HepG2 (cell line): ENCODE measurements around the gene TEX261. TPM values are rescaled to one million over a fixed set of nuclear protein-coding genes. Genes with fewer than 3 reads are reported as not detected.

Experiments used
- FOXC1 ChIP-seq: sonication (generic); formaldehyde crosslinking; IDR thresholded peaks from 2 replicates; pipeline ENCODE4 v1.8.0; 2022; ENCODE audit warnings: mild to moderate bottlenecking, missing genetic modification reagents, borderline replicate concordance
- HNRNPH1 ChIP-seq: fragments of 200-400 bp; formaldehyde crosslinking; optimal IDR thresholded peaks from 2 replicates; pipeline ENCODE3; 2017; ENCODE audit warnings: mild to moderate bottlenecking, low read depth, low read length
- MED13 ChIP-seq: sonication (generic); formaldehyde crosslinking; IDR thresholded peaks from 2 replicates; pipeline ENCODE4 v1.5.0; 2020; ENCODE audit warnings: missing genetic modification reagents
- MEIS1 ChIP-seq: sonication (generic); formaldehyde crosslinking; IDR thresholded peaks from 2 replicates; pipeline ENCODE4 v1.9.0; 2021; ENCODE audit warnings: mild to moderate bottlenecking, missing genetic modification reagents, moderate library complexity, borderline replicate concordance
- NFKBIZ ChIP-seq: IDR thresholded peaks from 2 replicates; pipeline ENCODE4 v1.6.1; 2018; ENCODE audit warnings: missing genetic modification reagents, missing compliant biosample characterization
- NR2F6 ChIP-seq, 2 experiments: IDR thresholded peaks; 2 replicates each; pipeline ENCODE4 v1.6.1; 2016; ENCODE audit warnings: antibody characterized with exemption in 1 of 2, mild to moderate bottlenecking in 1 of 2
- RFX3 ChIP-seq: IDR thresholded peaks from 2 replicates; pipeline ENCODE4 v1.6.1; 2016; ENCODE audit warnings: missing biosample characterization, missing genetic modification reagents
- SP140L ChIP-seq: sonication (generic); formaldehyde crosslinking; IDR thresholded peaks from 2 replicates; pipeline ENCODE4 v1.4.0; 2020; ENCODE audit warnings: missing genetic modification reagents, borderline replicate concordance
- SP4 ChIP-seq: sonication (generic); formaldehyde crosslinking; IDR thresholded peaks from 2 replicates; pipeline ENCODE4 v1.8.1; 2023; ENCODE audit warnings: mild to moderate bottlenecking, missing genetic modification reagents
- TEAD2 ChIP-seq: sonication (generic); formaldehyde crosslinking; IDR thresholded peaks from 2 replicates; pipeline ENCODE4 v1.9.0; 2021; ENCODE audit warnings: missing genetic modification reagents
- YEATS4 ChIP-seq: sonication (generic); formaldehyde crosslinking; IDR thresholded peaks from 2 replicates; pipeline ENCODE4 v1.4.0; 2020; ENCODE audit warnings: missing genetic modification reagents, borderline replicate concordance
- ZBTB26 ChIP-seq: IDR thresholded peaks from 2 replicates; pipeline ENCODE4 v1.6.1; 2016; ENCODE audit warnings: missing compliant biosample characterization, missing genetic modification reagents, borderline replicate concordance
- ZNF556 ChIP-seq: sonication (generic); formaldehyde crosslinking; IDR thresholded peaks from 2 replicates; pipeline ENCODE4 v1.4.0; 2020; ENCODE audit warnings: mild to moderate bottlenecking, missing genetic modification reagents, borderline replicate concordance
- ZNF609 ChIP-seq: sonication (generic); formaldehyde crosslinking; IDR thresholded peaks from 2 replicates; pipeline ENCODE4 v1.4.0; 2020; ENCODE audit warnings: mild to moderate bottlenecking, missing genetic modification reagents, borderline replicate concordance
- ZNF713 ChIP-seq: sonication (generic); formaldehyde crosslinking; IDR thresholded peaks from 2 replicates; pipeline ENCODE4 v1.4.0; 2020; ENCODE audit warnings: mild to moderate bottlenecking, missing genetic modification reagents
- ZNF776 ChIP-seq: sonication (generic); formaldehyde crosslinking; IDR thresholded peaks from 2 replicates; pipeline ENCODE4 v1.4.0; 2020; ENCODE audit warnings: mild to moderate bottlenecking, missing genetic modification reagents
- ZNF780A ChIP-seq: sonication (generic); formaldehyde crosslinking; IDR thresholded peaks from 2 replicates; pipeline ENCODE4 v1.8.0; 2022; ENCODE audit warnings: mild to moderate bottlenecking, missing genetic modification reagents, moderate library complexity
- ZSCAN29 ChIP-seq: sonication (generic); formaldehyde crosslinking; conservative IDR thresholded peaks from 2 replicates; pipeline ENCODE4 v1.4.0; 2020; ENCODE audit warnings: mild to moderate bottlenecking, missing genetic modification reagents
- polyA plus RNA-seq, 8 experiments: library from polyadenylated mRNA; depleted of rRNA in 3 of 8; stranded (reverse) in 7 of 8; unstranded in 1 of 8; fragments of >200 nt; fragmentation: Illumina TruSeq in 4 of 8; extraction: Trizol in 4 of 8; gene quantifications; 2 replicates each; pipeline versions ENCODE4 v1.2.1 to v1.2.3, GENCODE V29; 2011 to 2016; ENCODE audit warnings: low read depth in 4 of 8, missing spikeins in 1 of 8, mixed read lengths in 1 of 8; ENCODE audit not compliant: insufficient read depth in 1 of 8
- total RNA-seq, 5 experiments: library from RNA; depleted of rRNA; stranded (reverse); fragments of >200 nt; fragmentation: Illumina TruSeq; extraction: Trizol; gene quantifications; 2 replicates each; pipeline ENCODE4 v1.2.3, GENCODE V29; 2016; ENCODE audit warnings: low read depth in 1 of 5
- TF ChIP-seq, protein P1 (sequence below): fragments of 450-650 bp; IDR thresholded peaks from 2 replicates; pipeline ENCODE4 v1.6.1; 2017
- TF ChIP-seq, protein P2 (sequence below): sonication (generic); formaldehyde crosslinking; IDR thresholded peaks from 2 replicates; pipeline ENCODE4 v1.5.1; 2020; ENCODE audit warnings: missing genetic modification reagents, mild to moderate bottlenecking, borderline replicate concordance

TEX261 gene
- total and polyA plus RNA-seq, 2 of the 13 experiments (the other 11 are each of a cell fraction or from before 2014, with no cell fraction given) = 43.8 to 78.7 TPM

- TF ChIP-seq SP4 (CRISPR knock-in tag) (peak; percentile 46; the same call in 1 of the 2 replicates), ZNF713 (CRISPR knock-in tag) (no peak), NFKBIZ (CRISPR knock-in tag) (no peak), HNRNPH1 (no peak), ZNF556 (CRISPR knock-in tag) (no peak), FOXC1 (CRISPR knock-in tag) (0 out of 2 replicates have a peak, but pooled peaks have one; percentile 9), SP140L (no peak), ZNF780A (CRISPR knock-in tag) (no peak), MED13 (CRISPR knock-in tag) (no peak), MEIS1 (no peak), RFX3 (CRISPR knock-in tag) (no peak), ZNF776 (CRISPR knock-in tag) (no peak), YEATS4 (CRISPR knock-in tag) (no peak), ZSCAN29 (CRISPR knock-in tag) (0 out of 2 replicates have a peak, but pooled peaks have one; percentile 23), NR2F6 (IDR thresholded peaks at IDR 0.05) (no peak), NR2F6 (CRISPR knock-in tag; IDR thresholded peaks at IDR 0.05) (peak; percentile 24; the same call in 1 of the 2 replicates), TEAD2 (CRISPR knock-in tag) (no peak), ZNF609 (CRISPR knock-in tag) (no peak; the same call in 1 of the 2 replicates), ZBTB26 (no peak)
- TF ChIP-seq, protein P1, sequence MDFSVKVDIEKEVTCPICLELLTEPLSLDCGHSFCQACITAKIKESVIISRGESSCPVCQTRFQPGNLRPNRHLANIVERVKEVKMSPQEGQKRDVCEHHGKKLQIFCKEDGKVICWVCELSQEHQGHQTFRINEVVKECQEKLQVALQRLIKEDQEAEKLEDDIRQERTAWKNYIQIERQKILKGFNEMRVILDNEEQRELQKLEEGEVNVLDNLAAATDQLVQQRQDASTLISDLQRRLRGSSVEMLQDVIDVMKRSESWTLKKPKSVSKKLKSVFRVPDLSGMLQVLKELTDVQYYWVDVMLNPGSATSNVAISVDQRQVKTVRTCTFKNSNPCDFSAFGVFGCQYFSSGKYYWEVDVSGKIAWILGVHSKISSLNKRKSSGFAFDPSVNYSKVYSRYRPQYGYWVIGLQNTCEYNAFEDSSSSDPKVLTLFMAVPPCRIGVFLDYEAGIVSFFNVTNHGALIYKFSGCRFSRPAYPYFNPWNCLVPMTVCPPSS = no peak
- TF ChIP-seq, protein P2, sequence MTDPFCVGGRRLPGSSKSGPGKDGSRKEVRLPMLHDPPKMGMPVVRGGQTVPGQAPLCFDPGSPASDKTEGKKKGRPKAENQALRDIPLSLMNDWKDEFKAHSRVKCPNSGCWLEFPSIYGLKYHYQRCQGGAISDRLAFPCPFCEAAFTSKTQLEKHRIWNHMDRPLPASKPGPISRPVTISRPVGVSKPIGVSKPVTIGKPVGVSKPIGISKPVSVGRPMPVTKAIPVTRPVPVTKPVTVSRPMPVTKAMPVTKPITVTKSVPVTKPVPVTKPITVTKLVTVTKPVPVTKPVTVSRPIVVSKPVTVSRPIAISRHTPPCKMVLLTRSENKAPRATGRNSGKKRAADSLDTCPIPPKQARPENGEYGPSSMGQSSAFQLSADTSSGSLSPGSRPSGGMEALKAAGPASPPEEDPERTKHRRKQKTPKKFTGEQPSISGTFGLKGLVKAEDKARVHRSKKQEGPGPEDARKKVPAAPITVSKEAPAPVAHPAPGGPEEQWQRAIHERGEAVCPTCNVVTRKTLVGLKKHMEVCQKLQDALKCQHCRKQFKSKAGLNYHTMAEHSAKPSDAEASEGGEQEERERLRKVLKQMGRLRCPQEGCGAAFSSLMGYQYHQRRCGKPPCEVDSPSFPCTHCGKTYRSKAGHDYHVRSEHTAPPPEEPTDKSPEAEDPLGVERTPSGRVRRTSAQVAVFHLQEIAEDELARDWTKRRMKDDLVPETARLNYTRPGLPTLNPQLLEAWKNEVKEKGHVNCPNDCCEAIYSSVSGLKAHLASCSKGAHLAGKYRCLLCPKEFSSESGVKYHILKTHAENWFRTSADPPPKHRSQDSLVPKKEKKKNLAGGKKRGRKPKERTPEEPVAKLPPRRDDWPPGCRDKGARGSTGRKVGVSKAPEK (CRISPR knock-in tag) = no peak
Observed at GRCh38 chr2:70937866-70938585, 56.6 kb downstream of the TEX261 start (continued).
